Measurements from ENCODE around the gene ESYT2. TPM values are rescaled to one million over a fixed set of nuclear protein-coding genes. Genes with fewer than 3 reads are reported as not detected.
"Not testable (repeated sequence)": the region's sequence is repeated elsewhere in the genome, so short reads cannot be mapped to it uniquely, and the experiment has no call there.

Gene ESYT2
- total and polyA plus RNA-seq, 4 donors, result 4.9 to 31.7 (median 17.2) TPM

GRCh38 chr7:158700008-158700407 is 129.3 kb downstream of the ESYT2 start (continued):
- TF ChIP-seq CTCF (IDR thresholded peaks at IDR 0.05; ENCODE audit: low read depth, low read length, missing input control) (no peak), RAD21 (IDR thresholded peaks at IDR 0.05) (no peak), RXRA (IDR thresholded peaks at IDR 0.05) (no peak)

GRCh38 chr7:158699341-158699740 is 130.0 kb downstream of the ESYT2 start:
- Histone ChIP-seq H3K36me3 (ENCODE audit: control insufficient read depth in 4 of 4, insufficient read depth in 3 of 4, low read depth in 1 of 4, low read length in 3 of 4) (no peaks in the 10 kb centered on the region), H3K4me1 (ENCODE audit: control insufficient read depth in 4 of 4, insufficient read depth in 4 of 4, low read length in 3 of 4) (peaks cover 1 to 5% (median 3%) of the 10 kb centered on the region in 4 donors), H3K9ac (ENCODE audit: low read depth in 1 of 2, low read length in 2 of 2) (no peak overlapping the region), H3K9me3 (ENCODE audit: control insufficient read depth in 4 of 4, low read length in 3 of 4) (no peaks in the 10 kb centered on the region), H3K27ac (ENCODE audit: low read depth in 1 of 2, low read length in 2 of 2) (no peak overlapping the region), H3K4me3 (ENCODE audit: low read depth in 1 of 3, low read length in 3 of 3) (no peak overlapping the region), H3K27me3 (ENCODE audit: control insufficient read depth in 4 of 4, insufficient read depth in 4 of 4, low read length in 3 of 4) (no peaks in the 10 kb centered on the region)
- no peak for TF ChIP-seq RXRA (IDR thresholded peaks at IDR 0.05)
- no peak for TF ChIP-seq NR2F2 (IDR thresholded peaks at IDR 0.05)
- no peak for TF ChIP-seq YY1 (IDR thresholded peaks at IDR 0.05)
- no peak for TF ChIP-seq TAF1 (conservative IDR thresholded peaks at IDR 0.05)
- TF ChIP-seq, protein P1, sequence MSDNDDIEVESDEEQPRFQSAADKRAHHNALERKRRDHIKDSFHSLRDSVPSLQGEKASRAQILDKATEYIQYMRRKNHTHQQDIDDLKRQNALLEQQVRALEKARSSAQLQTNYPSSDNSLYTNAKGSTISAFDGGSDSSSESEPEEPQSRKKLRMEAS (IDR thresholded peaks at IDR 0.05), result no peak
- no peak for TF ChIP-seq EGR1 (IDR thresholded peaks at IDR 0.05; ENCODE audit: low read depth in 2 of 2)
- no peak for TF ChIP-seq JUND (IDR thresholded peaks at IDR 0.05)
- TF ChIP-seq SP1 (IDR thresholded peaks at IDR 0.05), result no peak
- TF ChIP-seq FOXA1 (IDR thresholded peaks at IDR 0.05), result no peak
- TF ChIP-seq HNF4A (conservative IDR thresholded peaks at IDR 0.05), result no peak
- no peak for TF ChIP-seq HNF4G (IDR thresholded peaks at IDR 0.05)
- TF ChIP-seq GABPA (IDR thresholded peaks at IDR 0.05 in 1 of 2, conservative IDR thresholded peaks at IDR 0.05 in 1 of 2), result no peak
- TF ChIP-seq RAD21 (IDR thresholded peaks at IDR 0.05), result no peak
- 2% methylated on average over 1 of the region's 1 CpG for WGBS
- no peak for DNase-seq (ENCODE audit: low spot score)

DNA sequence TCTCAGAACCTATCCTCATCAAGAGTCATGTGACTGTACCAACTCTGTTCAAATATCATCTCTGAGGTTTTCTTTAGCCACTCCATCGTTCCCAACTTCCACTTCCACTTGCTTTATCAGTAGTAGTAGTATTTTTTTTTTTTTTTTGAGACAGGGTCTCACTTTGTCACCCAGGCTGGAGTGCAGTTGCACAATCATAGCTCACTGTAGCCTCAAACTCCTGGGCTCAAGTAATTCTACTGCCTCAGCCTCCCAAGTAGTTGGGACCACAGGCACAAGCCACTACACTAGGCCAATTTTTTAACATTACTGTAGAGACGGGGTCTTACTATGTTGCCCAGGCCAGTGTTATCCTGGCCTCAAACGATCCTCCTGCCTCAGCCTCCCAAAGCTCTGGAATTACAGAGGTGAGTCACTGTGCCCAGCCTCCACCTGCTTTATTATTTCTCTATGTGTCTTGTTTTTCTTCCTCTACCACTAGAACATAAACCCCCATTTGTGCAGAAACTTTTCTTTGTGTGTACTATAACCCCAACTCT is 130.6 kb downstream of the ESYT2 start:
- Histone ChIP-seq H3K27me3 (ENCODE audit: control insufficient read depth in 4 of 4, insufficient read depth in 4 of 4, low read length in 3 of 4) (no peaks in the 10 kb centered on the region), H3K4me1 (ENCODE audit: control insufficient read depth in 4 of 4, insufficient read depth in 4 of 4, low read length in 3 of 4) (no peaks in the 10 kb centered on the region), H3K27ac (ENCODE audit: low read depth in 1 of 2, low read length in 2 of 2) (no peak overlapping the region), H3K36me3 (ENCODE audit: control insufficient read depth in 4 of 4, insufficient read depth in 3 of 4, low read depth in 1 of 4, low read length in 3 of 4) (no peaks in the 10 kb centered on the region), H3K9ac (ENCODE audit: low read depth in 1 of 2, low read length in 2 of 2) (no peak overlapping the region), H3K4me3 (ENCODE audit: low read depth in 1 of 3, low read length in 3 of 3) (no peak overlapping the region), H3K9me3 (ENCODE audit: control insufficient read depth in 4 of 4, low read length in 3 of 4) (no peaks in the 10 kb centered on the region)
- DNase-seq (ENCODE audit: low spot score), result no peak
- WGBS, result 93% methylated on average over 3 of the region's 3 CpGs
- TF ChIP-seq REST (IDR thresholded peaks at IDR 0.05), result no peak
- TF ChIP-seq HNF4G (IDR thresholded peaks at IDR 0.05), result no peak
- no peak for TF ChIP-seq GABPA (IDR thresholded peaks at IDR 0.05 in 1 of 2, conservative IDR thresholded peaks at IDR 0.05 in 1 of 2)
- TF ChIP-seq RAD21 (IDR thresholded peaks at IDR 0.05), result no peak
- no peak for TF ChIP-seq TAF1 (conservative IDR thresholded peaks at IDR 0.05)
- TF ChIP-seq, protein P1 (IDR thresholded peaks at IDR 0.05), result no peak

DNA sequence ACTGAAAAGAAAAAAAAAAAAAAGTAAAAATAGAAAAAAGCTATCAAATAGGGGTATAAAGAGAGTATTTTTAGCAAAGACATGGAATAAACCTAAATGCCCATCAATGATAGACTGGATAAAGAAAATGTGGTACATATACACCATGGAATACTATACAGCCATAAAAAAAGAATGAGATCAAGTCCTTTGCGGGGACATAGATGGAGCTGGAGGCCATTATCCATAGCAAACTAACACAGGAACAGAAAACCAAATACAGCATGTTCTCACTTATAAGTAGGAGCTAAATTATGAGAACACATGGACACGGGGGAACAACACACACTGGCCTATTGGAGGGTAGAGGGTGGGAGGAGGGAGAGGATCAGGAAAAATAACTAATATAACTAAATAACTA is 131.7 kb downstream of the ESYT2 start:
- not testable (repeated sequence) for H3K27ac ChIP-seq (ENCODE audit: low read depth in 1 of 2, low read length in 2 of 2); H3K4me1 ChIP-seq (ENCODE audit: control insufficient read depth in 4 of 4, insufficient read depth in 4 of 4, low read length in 3 of 4); H3K9ac ChIP-seq (ENCODE audit: low read depth in 1 of 2, low read length in 2 of 2); H3K27me3 ChIP-seq (ENCODE audit: control insufficient read depth in 4 of 4, insufficient read depth in 4 of 4, low read length in 3 of 4); H3K4me3 ChIP-seq (ENCODE audit: low read depth in 1 of 3, low read length in 3 of 3); H3K36me3 ChIP-seq (ENCODE audit: control insufficient read depth in 4 of 4, insufficient read depth in 3 of 4, low read depth in 1 of 4, low read length in 3 of 4); DNase-seq (ENCODE audit: low spot score); H3K9me3 ChIP-seq (ENCODE audit: control insufficient read depth in 4 of 4, low read length in 3 of 4)
- WGBS, result 98% methylated on average over 2 of the region's 2 CpGs
